IMR-90 (cell line): ENCODE data around the gene DCC. TPM values are rescaled to one million over a fixed set of nuclear protein-coding genes. Genes with fewer than 3 reads are reported as not detected.

Experiments used
- ATAC-seq: fragments of 200-7000 bp; cut with Tn5 transposase; 2 replicates; pipeline ENCODE4 v1.9.1; 2020; ENCODE audit warnings: low read depth, mild to moderate bottlenecking, moderate library complexity
- BruUV-seq: library from RNA; stranded (reverse); fragments of 400-500 nt; replicated peaks from 2 replicates; lab custom pipeline; 2021; lab: Mats Ljungman, UMichigan
- CTCF ChIA-PET: fragments of 300-600 bp; formaldehyde crosslinking; extraction: SDS; loops from one replicate; lab custom pipeline; 2021; ENCODE audit warnings: antibody characterized with exemption; lab: Yijun Ruan, JAX
- POLR2A ChIA-PET: fragments of 300-600 bp; sonication (Branson Sonifier 250); formaldehyde crosslinking; loops from one replicate; lab custom pipeline; 2022; ENCODE audit warnings: antibody characterized with exemption; ENCODE audit not compliant: unreplicated experiment; lab: Charles Lee
- DNase-seq: peaks from one replicate; pipeline ENCODE4 v3.0.0; 2013
- H2AFZ ChIP-seq: replicated peaks from 2 replicates; pipeline ENCODE3; 2013; ENCODE audit warnings: low read length, mild to moderate bottlenecking; ENCODE audit not compliant: poor library complexity
- H2AK5ac ChIP-seq: 2 replicates; pipeline ENCODE4 v1.6.1; 2013; ENCODE audit warnings: low read depth, low read length, inconsistent platforms
- H2AK9ac ChIP-seq: replicated peaks from 2 replicates; pipeline ENCODE3; 2013; ENCODE audit warnings: mild to moderate bottlenecking, low read depth, low read length, moderate library complexity; ENCODE audit not compliant: poor library complexity
- H2BK120ac ChIP-seq: 2 replicates; pipeline ENCODE4 v1.6.1; 2013; ENCODE audit warnings: low read depth, low read length, inconsistent platforms
- H2BK15ac ChIP-seq: 3 replicates; pipeline ENCODE4 v1.6.1; 2013; ENCODE audit warnings: low read depth, low read length, inconsistent platforms
- H2BK20ac ChIP-seq: 2 replicates; pipeline ENCODE4 v1.6.1; 2013; ENCODE audit warnings: low read depth, mild to moderate bottlenecking, inconsistent platforms, low read length, moderate library complexity
- H2BK5ac ChIP-seq: 2 replicates; pipeline ENCODE4 v1.6.1; 2013; ENCODE audit warnings: mild to moderate bottlenecking, low read depth, low read length, inconsistent platforms; ENCODE audit not compliant: poor library complexity, severe bottlenecking
- H3K14ac ChIP-seq: replicated peaks from 2 replicates; pipeline ENCODE4 v1.6.1; 2013; ENCODE audit warnings: low read depth, low read length, inconsistent platforms
- H3K18ac ChIP-seq: 2 replicates; pipeline ENCODE4 v1.6.1; 2013; ENCODE audit warnings: low read depth, low read length, control low read depth
- H3K23ac ChIP-seq: 2 replicates; pipeline ENCODE4 v1.6.1; 2013; ENCODE audit warnings: low read depth, low read length, inconsistent platforms
- H3K27ac ChIP-seq: 2 replicates; pipeline ENCODE4 v1.5.1; 2013; ENCODE audit warnings: mild to moderate bottlenecking, control low read depth, low read length; ENCODE audit not compliant: insufficient read depth
- H3K27me3 ChIP-seq: 2 replicates; pipeline ENCODE4 v1.6.1; 2013; ENCODE audit warnings: low read length; ENCODE audit not compliant: control insufficient read depth, insufficient read depth
- H3K36me3 ChIP-seq: 2 replicates; pipeline ENCODE4 v1.6.1; 2013; ENCODE audit warnings: low read length, mixed read lengths; ENCODE audit not compliant: control insufficient read depth, insufficient read depth
- H3K4ac ChIP-seq: 2 replicates; pipeline ENCODE4 v1.6.1; 2013; ENCODE audit warnings: low read depth, low read length, inconsistent platforms
- H3K4me1 ChIP-seq: 2 replicates; pipeline ENCODE4 v1.6.1; 2013; ENCODE audit warnings: low read length, mixed read lengths; ENCODE audit not compliant: control insufficient read depth, insufficient read depth
- H3K4me2 ChIP-seq: 2 replicates; pipeline ENCODE4 v1.6.1; 2013; ENCODE audit warnings: low read depth, mild to moderate bottlenecking, control low read depth, low read length, moderate library complexity
- H3K4me3 ChIP-seq: 2 replicates; pipeline ENCODE4 v1.5.1; 2013; ENCODE audit warnings: low read depth, mild to moderate bottlenecking, control low read depth, low read length, moderate library complexity; ENCODE audit not compliant: insufficient read depth
- H3K56ac ChIP-seq: 2 replicates; pipeline ENCODE4 v1.6.1; 2013; ENCODE audit warnings: low read length, inconsistent platforms; ENCODE audit not compliant: insufficient read depth; ENCODE audit errors: extremely low read depth
- H3K79me1 ChIP-seq, 2 experiments: 2 replicates each; pipeline ENCODE4 v1.6.1; 2013; ENCODE audit warnings: low read length in 2 of 2, inconsistent platforms in 1 of 2, low read depth in 1 of 2
- H3K9ac ChIP-seq: 2 replicates; pipeline ENCODE4 v1.6.1; 2013; ENCODE audit warnings: low read depth, low read length, control low read depth
- H3K9me1 ChIP-seq: 2 replicates; pipeline ENCODE4 v1.6.1; 2013; ENCODE audit warnings: low read length, inconsistent platforms; ENCODE audit not compliant: insufficient read depth
- H3K9me3 ChIP-seq: 2 replicates; pipeline ENCODE4 v1.6.1; 2013; ENCODE audit warnings: low read length; ENCODE audit not compliant: control insufficient read depth, insufficient read depth
- H4K20me1 ChIP-seq: 2 replicates; pipeline ENCODE4 v1.6.1; 2013; ENCODE audit warnings: low read length, inconsistent platforms; ENCODE audit not compliant: insufficient read depth
- H4K5ac ChIP-seq: 2 replicates; pipeline ENCODE4 v1.6.1; 2013; ENCODE audit warnings: mild to moderate bottlenecking, low read depth, low read length, control low read depth
- H4K8ac ChIP-seq, 2 experiments: 2 replicates each; pipeline ENCODE4 v1.6.1; 2013; ENCODE audit warnings: low read depth in 2 of 2, low read length in 2 of 2, control low read depth in 1 of 2, inconsistent platforms in 1 of 2
- H4K91ac ChIP-seq: 2 replicates; pipeline ENCODE4 v1.6.1; 2013; ENCODE audit warnings: low read depth, low read length, inconsistent platforms; ENCODE audit not compliant: insufficient read depth
- BHLHE40 ChIP-seq: fragments of 150-350 bp; IDR thresholded peaks from 2 replicates; pipeline ENCODE4 v1.6.1; 2016; ENCODE audit warnings: mild to moderate bottlenecking, low read depth, low read length
- CEBPB ChIP-seq: IDR thresholded peaks from 2 replicates; pipeline ENCODE4 v1.6.1; 2012; ENCODE audit warnings: low read depth, low read length, improper control_type of control experiment
- CHD1 ChIP-seq: IDR thresholded peaks from 2 replicates; pipeline ENCODE4 v1.6.1; 2012; ENCODE audit warnings: low read depth, low read length, improper control_type of control experiment
- FOS ChIP-seq: fragments of 150-350 bp; IDR thresholded peaks from 2 replicates; pipeline ENCODE4 v1.6.1; 2016; ENCODE audit warnings: low read depth, low read length
- MAFK ChIP-seq: IDR thresholded peaks from 2 replicates; pipeline ENCODE4 v1.6.1; 2012; ENCODE audit warnings: low read depth, low read length, improper control_type of control experiment
- MAZ ChIP-seq: IDR thresholded peaks from 2 replicates; pipeline ENCODE4 v1.6.1; 2012; ENCODE audit warnings: low read depth, mild to moderate bottlenecking, low read length, improper control_type of control experiment, moderate library complexity, borderline replicate concordance
- MXI1 ChIP-seq: IDR thresholded peaks from 2 replicates; pipeline ENCODE4 v1.6.1; 2012; ENCODE audit warnings: low read depth, mild to moderate bottlenecking, low read length, moderate library complexity, borderline replicate concordance
- NFE2L2 ChIP-seq: fragments of 150-350 bp; IDR thresholded peaks from 2 replicates; pipeline ENCODE4 v1.6.1; 2016; ENCODE audit warnings: low read depth, mild to moderate bottlenecking, low read length
- POLR2A ChIP-seq: IDR thresholded peaks from 2 replicates; pipeline ENCODE4 v1.6.1; 2012; ENCODE audit warnings: mild to moderate bottlenecking, low read depth, low read length
- RAD21 ChIP-seq: IDR thresholded peaks from 2 replicates; pipeline ENCODE4 v1.6.1; 2012; ENCODE audit warnings: low read length, improper control_type of control experiment
- RCOR1 ChIP-seq: IDR thresholded peaks from 2 replicates; pipeline ENCODE4 v1.6.1; 2012; ENCODE audit warnings: mild to moderate bottlenecking, low read length, improper control_type of control experiment; ENCODE audit not compliant: insufficient replicate concordance
- RFX5 ChIP-seq: IDR thresholded peaks from 2 replicates; pipeline ENCODE4 v1.8.0; 2012; ENCODE audit warnings: low read depth, mild to moderate bottlenecking, low read length, moderate library complexity
- SMC3 ChIP-seq: fragments of 150-350 bp; IDR thresholded peaks from 2 replicates; pipeline ENCODE4 v1.6.1; 2016; ENCODE audit warnings: low read depth, mild to moderate bottlenecking, antibody characterized with exemption, low read length, moderate library complexity
- WGBS, 2 experiments: methylation state at CpG; one replicate each; pipeline versions ENCODE4 v1.1.5 to v1.1.7; 2013; ENCODE audit warnings: missing lambda C conversion rate in 2 of 2; ENCODE audit not compliant: insufficient read length in 1 of 2; ENCODE audit errors: extremely low coverage in 2 of 2; 5-methylcytosine and 5-hydroxymethylcytosine counted together
- dilution Hi-C: fragments of 300-500 bp; cut with HindIII; formaldehyde crosslinking; loops from one replicate; pipeline ENCODE4 v1.14.3; 2018; ENCODE audit warnings: low sequenced_read_pairs; ENCODE audit not compliant: unreplicated experiment
- in situ Hi-C: fragments of 300-500 bp; cut with MboI; formaldehyde crosslinking; loops from 3 replicates; pipeline ENCODE4 v1.14.3; 2019; ENCODE audit warnings: low sequenced_read_pairs, inconsistent platforms, mixed read lengths
- intact Hi-C: fragments of 100-400 bp; cut with micrococcal nuclease; formaldehyde crosslinking; loops from 2 replicates; pipeline ENCODE4 v1.10.0; 2022
- polyA plus RNA-seq, 3 experiments: library from polyadenylated mRNA; depleted of rRNA; stranded (reverse); fragments of >200 nt; gene quantifications; 2 replicates each; pipeline ENCODE4 v1.2.3, GENCODE V29; 2012; ENCODE audit warnings: low replicate concordance in 1 of 3
- total RNA-seq: library from RNA; depleted of rRNA; stranded (reverse); fragments of >200 nt; gene quantifications from 2 replicates; pipeline ENCODE4 v1.2.3, GENCODE V29; 2012
- TF ChIP-seq, protein P1 (sequence below): fragments of 150-350 bp; IDR thresholded peaks from 2 replicates; pipeline ENCODE4 v1.6.1; 2016; ENCODE audit warnings: low read depth, mild to moderate bottlenecking, low read length, moderate library complexity, borderline replicate concordance
- TF ChIP-seq, protein P2 (sequence below): fragments of 150-350 bp; IDR thresholded peaks from 2 replicates; pipeline ENCODE4 v1.6.1; 2017; ENCODE audit warnings: mild to moderate bottlenecking, antibody characterized with exemption, low read length, low read depth
- TF ChIP-seq, protein P3 (sequence below): conservative IDR thresholded peaks from 2 replicates; pipeline ENCODE4 v1.5.1; 2012; ENCODE audit warnings: mild to moderate bottlenecking, low read depth, low read length, improper control_type of control experiment

Gene DCC
- total and polyA plus RNA-seq, 2 of the 4 experiments (the other 2 are of a cell fraction) = 0.31 to 0.54 TPM

DNA sequence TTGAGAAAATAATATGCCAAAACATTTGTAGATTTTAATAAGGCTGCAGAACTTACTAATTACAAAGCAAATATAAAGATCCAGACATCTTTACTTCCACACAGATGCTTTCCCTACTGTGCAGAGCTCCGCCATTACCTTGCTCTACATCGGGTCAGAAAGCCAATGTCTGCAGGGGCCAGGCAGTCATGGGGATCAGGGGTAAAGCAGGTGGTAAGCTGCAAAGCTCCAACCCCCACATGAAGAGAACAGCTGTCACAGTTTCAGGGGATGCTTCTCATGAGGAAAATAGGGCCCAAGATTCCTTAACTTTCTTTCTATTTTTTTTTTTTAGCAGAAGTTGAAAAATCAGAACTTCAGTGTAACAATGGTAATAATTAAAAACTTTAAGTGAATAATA, 102.7 kb downstream of the DCC start:
- Histone ChIP-seq H3K27me3 (no peaks in the 10 kb centered on the region), H3K79me1 (no peaks in the 10 kb centered on the region), H3K9me1 (no peaks in the 10 kb centered on the region), H3K18ac (no peak overlapping the region), H3K27ac (no peak overlapping the region), H3K4me3 (no peak overlapping the region), H4K20me1 (no peaks in the 10 kb centered on the region), H3K9ac (no peak overlapping the region), H3K36me3 (no peaks in the 10 kb centered on the region), H4K91ac (no peak overlapping the region), H3K9me3 (peaks cover 10% of the 10 kb centered on the region; the same call in 1 of the 2 replicates), H2BK5ac (no peak overlapping the region), H2AK9ac (no peak overlapping the region), H3K4ac (no peak overlapping the region), H2AK5ac (no peak overlapping the region), H2BK120ac (no peak overlapping the region), H3K4me2 (no peak overlapping the region), H4K5ac (no peak overlapping the region), H3K4me1 (no peaks in the 10 kb centered on the region), H4K8ac (no peak overlapping the region), H3K14ac (no peak overlapping the region), H2AFZ (no peak overlapping the region), H3K56ac (no peak overlapping the region), H2BK20ac (no peak overlapping the region), H3K23ac (no peak overlapping the region), H2BK15ac (no peak overlapping the region)
- ATAC-seq = no peak
- POLR2A ChIA-PET = no interaction called here
- TF ChIP-seq RFX5 (no peak), NFE2L2 (no peak), CHD1 (no peak), FOS (no peak), SMC3 (no peak), MXI1 (no peak), BHLHE40 (no peak), RAD21 (no peak), MAZ (no peak), MAFK (no peak), RCOR1 (no peak), CEBPB (no peak), POLR2A (no peak)
- TF ChIP-seq, protein P1, sequence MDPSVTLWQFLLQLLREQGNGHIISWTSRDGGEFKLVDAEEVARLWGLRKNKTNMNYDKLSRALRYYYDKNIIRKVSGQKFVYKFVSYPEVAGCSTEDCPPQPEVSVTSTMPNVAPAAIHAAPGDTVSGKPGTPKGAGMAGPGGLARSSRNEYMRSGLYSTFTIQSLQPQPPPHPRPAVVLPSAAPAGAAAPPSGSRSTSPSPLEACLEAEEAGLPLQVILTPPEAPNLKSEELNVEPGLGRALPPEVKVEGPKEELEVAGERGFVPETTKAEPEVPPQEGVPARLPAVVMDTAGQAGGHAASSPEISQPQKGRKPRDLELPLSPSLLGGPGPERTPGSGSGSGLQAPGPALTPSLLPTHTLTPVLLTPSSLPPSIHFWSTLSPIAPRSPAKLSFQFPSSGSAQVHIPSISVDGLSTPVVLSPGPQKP = no peak
- TF ChIP-seq, protein P2, sequence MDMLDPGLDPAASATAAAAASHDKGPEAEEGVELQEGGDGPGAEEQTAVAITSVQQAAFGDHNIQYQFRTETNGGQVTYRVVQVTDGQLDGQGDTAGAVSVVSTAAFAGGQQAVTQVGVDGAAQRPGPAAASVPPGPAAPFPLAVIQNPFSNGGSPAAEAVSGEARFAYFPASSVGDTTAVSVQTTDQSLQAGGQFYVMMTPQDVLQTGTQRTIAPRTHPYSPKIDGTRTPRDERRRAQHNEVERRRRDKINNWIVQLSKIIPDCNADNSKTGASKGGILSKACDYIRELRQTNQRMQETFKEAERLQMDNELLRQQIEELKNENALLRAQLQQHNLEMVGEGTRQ = no peak
- TF ChIP-seq, protein P3, sequence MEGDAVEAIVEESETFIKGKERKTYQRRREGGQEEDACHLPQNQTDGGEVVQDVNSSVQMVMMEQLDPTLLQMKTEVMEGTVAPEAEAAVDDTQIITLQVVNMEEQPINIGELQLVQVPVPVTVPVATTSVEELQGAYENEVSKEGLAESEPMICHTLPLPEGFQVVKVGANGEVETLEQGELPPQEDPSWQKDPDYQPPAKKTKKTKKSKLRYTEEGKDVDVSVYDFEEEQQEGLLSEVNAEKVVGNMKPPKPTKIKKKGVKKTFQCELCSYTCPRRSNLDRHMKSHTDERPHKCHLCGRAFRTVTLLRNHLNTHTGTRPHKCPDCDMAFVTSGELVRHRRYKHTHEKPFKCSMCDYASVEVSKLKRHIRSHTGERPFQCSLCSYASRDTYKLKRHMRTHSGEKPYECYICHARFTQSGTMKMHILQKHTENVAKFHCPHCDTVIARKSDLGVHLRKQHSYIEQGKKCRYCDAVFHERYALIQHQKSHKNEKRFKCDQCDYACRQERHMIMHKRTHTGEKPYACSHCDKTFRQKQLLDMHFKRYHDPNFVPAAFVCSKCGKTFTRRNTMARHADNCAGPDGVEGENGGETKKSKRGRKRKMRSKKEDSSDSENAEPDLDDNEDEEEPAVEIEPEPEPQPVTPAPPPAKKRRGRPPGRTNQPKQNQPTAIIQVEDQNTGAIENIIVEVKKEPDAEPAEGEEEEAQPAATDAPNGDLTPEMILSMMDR = no peak
- in situ Hi-C loops = no loop called here
- intact Hi-C loops = no loop called here
- dilution Hi-C loops = no loop called here
- no CpG with 5 or more reads among the region's 2 CpGs for WGBS, 2 experiments
- CTCF ChIA-PET = no interaction called here
- no TSS peak for BruUV-seq
- DNase-seq = no peak
